Endothelial cell of umbilical vein (primary cell): ENCODE data around the gene MLLT6. TPM values are rescaled to one million over a fixed set of nuclear protein-coding genes. Genes with fewer than 3 reads are reported as not detected.

Source experiments
- BruUV-seq: library from RNA; stranded (reverse); fragments of 400-500 nt; replicated peaks from 2 replicates; lab custom pipeline; 2021; lab: Mats Ljungman, UMichigan
- CTCF ChIA-PET: fragments of 300-600, 350-600 bp; sonication (Branson Sonifier 250); formaldehyde crosslinking; loops from one replicate; lab custom pipeline; 2021; ENCODE audit warnings: antibody characterized with exemption, inconsistent platforms; lab: Charles Lee
- POLR2A ChIA-PET: fragments of 300-600, 350-600 bp; sonication (Branson Sonifier 250); formaldehyde crosslinking; loops from one replicate; lab custom pipeline; 2021; ENCODE audit warnings: antibody characterized with exemption, inconsistent platforms; lab: Charles Lee
- DNase-seq: peaks from one replicate; pipeline ENCODE4 v3.0.0-alpha.2; 2011; ENCODE audit warnings: low read depth, low spot score
- FAIRE-seq: peaks from 2 replicates; lab custom pipeline; 2011; peaks lifted over from hg19 to GRCh38; lab: Jason Lieb, UNC
- H2AFZ ChIP-seq: 2 replicates; pipeline ENCODE4 v1.6.0; 2012; ENCODE audit warnings: low read depth, low read length, control low read depth, inconsistent platforms
- H3K27ac ChIP-seq: 2 replicates; pipeline ENCODE4 v1.5.1; 2011; ENCODE audit warnings: low read depth, mild to moderate bottlenecking, control low read depth, low read length, moderate library complexity; ENCODE audit not compliant: insufficient read depth
- H3K27me3 ChIP-seq, 2 experiments: 2 replicates each; pipeline versions ENCODE4 v1.6.0 to v1.6.1; 2011; ENCODE audit warnings: low read length in 2 of 2, mixed read lengths in 1 of 2; ENCODE audit not compliant: control insufficient read depth in 2 of 2, insufficient read depth in 2 of 2
- H3K36me3 ChIP-seq, 2 experiments: 2 replicates in 1 of 2; 3 replicates in 1 of 2; pipeline ENCODE4 v1.5.1; 2011; ENCODE audit warnings: low read length in 2 of 2, mild to moderate bottlenecking in 1 of 2, moderate library complexity in 1 of 2; ENCODE audit not compliant: control insufficient read depth in 2 of 2, insufficient read depth in 2 of 2; ENCODE audit errors: extremely low read depth in 1 of 2
- H3K4me1 ChIP-seq: 3 replicates; pipeline ENCODE4 v1.5.1; 2011; ENCODE audit warnings: mild to moderate bottlenecking, low read length; ENCODE audit not compliant: control insufficient read depth, insufficient read depth; ENCODE audit errors: extremely low read depth
- H3K4me2 ChIP-seq: 2 replicates; pipeline ENCODE4 v1.6.1; 2011; ENCODE audit warnings: low read length, control low read depth, mixed read lengths; ENCODE audit not compliant: insufficient read depth
- H3K4me3 ChIP-seq, 3 experiments: fragments of 200-600 bp in 1 of 3; sonication (generic), shearing (Covaris generic) in 1 of 3; replicated peaks in 1 of 3; 2 replicates each; pipeline ENCODE4 v1.5.1; 2011 to 2016; ENCODE audit warnings: control low read depth in 3 of 3, low read length in 3 of 3, mild to moderate bottlenecking in 2 of 3, inconsistent platforms in 1 of 3, low read depth in 1 of 3, moderate library complexity in 1 of 3; ENCODE audit not compliant: insufficient read depth in 1 of 3
- H3K79me2 ChIP-seq: 2 replicates; pipeline ENCODE4 v1.6.0; 2012; ENCODE audit warnings: low read length, inconsistent platforms; ENCODE audit not compliant: control insufficient read depth, insufficient read depth
- H3K9ac ChIP-seq: replicated peaks from 2 replicates; pipeline ENCODE3; 2011; ENCODE audit warnings: low read length, control low read depth; ENCODE audit not compliant: insufficient read depth; ENCODE audit errors: extremely low read depth
- H3K9me1 ChIP-seq: replicated peaks from 3 replicates; pipeline ENCODE4 v1.6.0; 2011; ENCODE audit warnings: mild to moderate bottlenecking, low read length; ENCODE audit not compliant: control insufficient read depth, insufficient read depth; ENCODE audit errors: extremely low read depth
- H3K9me3 ChIP-seq: replicated peaks from 2 replicates; pipeline ENCODE4 v1.5.1; 2012; ENCODE audit warnings: low read length, inconsistent platforms; ENCODE audit not compliant: control insufficient read depth, insufficient read depth
- H4K20me1 ChIP-seq: replicated peaks from 2 replicates; pipeline ENCODE3; 2011; ENCODE audit warnings: mild to moderate bottlenecking, low read length; ENCODE audit not compliant: control insufficient read depth, insufficient read depth; ENCODE audit errors: extremely low read depth
- CTCF ChIP-seq, 2 donors: IDR thresholded peaks; 1 replicate in 1 of 2; 2 replicates in 1 of 2; pipeline ENCODE4 v1.5.1; 2011; ENCODE audit warnings: low read length in 2 of 2, mild to moderate bottlenecking in 2 of 2, moderate library complexity in 2 of 2, control low read depth in 1 of 2, inconsistent platforms in 1 of 2, low read depth in 1 of 2; ENCODE audit not compliant: insufficient read depth in 1 of 2; ENCODE audit errors: extremely low read depth in 1 of 2
- EZH2 ChIP-seq: IDR thresholded peaks from 2 replicates; pipeline ENCODE4 v1.6.1; 2012; ENCODE audit warnings: borderline replicate concordance, low read depth, mild to moderate bottlenecking, moderate library complexity, low read length, inconsistent platforms; ENCODE audit not compliant: severe bottlenecking
- FOS ChIP-seq: IDR thresholded peaks from 2 replicates; pipeline ENCODE4 v1.6.1; 2011; ENCODE audit warnings: mild to moderate bottlenecking, low read length, moderate library complexity, borderline replicate concordance; ENCODE audit not compliant: insufficient read depth
- GATA2 ChIP-seq: IDR thresholded peaks from 2 replicates; pipeline ENCODE4 v1.7.0; 2011; ENCODE audit warnings: low read depth, mild to moderate bottlenecking, moderate library complexity, mixed read lengths, low read length; ENCODE audit not compliant: insufficient read length, insufficient read depth
- JUN ChIP-seq: IDR thresholded peaks from 2 replicates; pipeline ENCODE4 v1.6.1; 2011; ENCODE audit warnings: borderline replicate concordance, low read depth; ENCODE audit not compliant: insufficient read length, insufficient read depth
- MAX ChIP-seq: IDR thresholded peaks from 2 replicates; pipeline ENCODE4 v1.6.1; 2011; ENCODE audit not compliant: insufficient read depth, insufficient read length
- MYC ChIP-seq: IDR thresholded peaks from one replicate; pipeline ENCODE4 v1.6.1; 2011; ENCODE audit warnings: mild to moderate bottlenecking, low read depth, low read length
- POLR2A ChIP-seq: IDR thresholded peaks from 2 replicates; pipeline ENCODE4 v1.6.1; 2012; ENCODE audit warnings: low read depth, mild to moderate bottlenecking, control low read depth, low read length
- POLR2AphosphoS5 ChIP-seq: IDR thresholded peaks from 2 replicates; pipeline ENCODE4 v1.6.1; 2012; ENCODE audit warnings: low read depth, mild to moderate bottlenecking, control low read depth, low read length, moderate library complexity; ENCODE audit not compliant: insufficient read depth
- dilution Hi-C: fragments of 300-500 bp; cut with MboI; formaldehyde crosslinking; loops from one replicate; pipeline ENCODE4 v1.15.0; 2019; ENCODE audit warnings: low sequenced_read_pairs; ENCODE audit not compliant: extremely low pct_ligation_motif_present
- intact Hi-C: fragments of 100-400 bp; cut with micrococcal nuclease; formaldehyde crosslinking; loops from one replicate; pipeline ENCODE4 v1.10.0; 2022
- polyA plus RNA-seq, 4 experiments: library from polyadenylated mRNA; depleted of rRNA in 3 of 4; stranded (reverse) in 3 of 4; unstranded in 1 of 4; fragments of >200 nt; gene quantifications; 2 replicates each; pipeline versions ENCODE4 v1.2.1 to v1.2.3, GENCODE V29; 2011 to 2012; ENCODE audit warnings: missing spikeins in 1 of 4
- total RNA-seq: library from RNA; stranded (reverse); gene quantifications from 2 replicates; pipeline ENCODE4 v1.2.3, GENCODE V29; 2021

MLLT6 gene
- total and polyA plus RNA-seq, 2 donors (not counting 3 experiments of a cell fraction or from before 2014, with no cell fraction given), result 32.1 to 85.4 TPM

- peaks cover 29% of the 10 kb centered on the region for H3K4me1 ChIP-seq
- H4K20me1 ChIP-seq, result peaks cover 2% of the 10 kb centered on the region
- no peak for DNase-seq
- peaks cover 0 to 14% of the 10 kb centered on the region in 2 experiments for H3K36me3 ChIP-seq
- dilution Hi-C loops, result no loop called here
- no peak overlapping the region for H2AFZ ChIP-seq
- no TSS peak for BruUV-seq
- no peak overlapping the region for H3K4me3 ChIP-seq
- no peak for FAIRE-seq
- no peak overlapping the region for H3K27ac ChIP-seq
- TF ChIP-seq JUN (no peak), MYC (no peak), POLR2A (no peak), EZH2 (no peak), POLR2AphosphoS5 (no peak), CTCF (IDR thresholded peaks at IDR 0.05; ENCODE audit: extremely low read depth in 1 of 2, insufficient read depth in 1 of 2, low read depth in 1 of 2, low read length in 2 of 2) (no peak), FOS (no peak), GATA2 (no peak), MAX (no peak)
- ChIA-PET POLR2A (no interaction called here), CTCF (interaction anchor here (3.8 kb wide), 1 partner anchor 8 kb away, joined by 24 read pairs; no protein-coding TSS in a partner anchor)
- no peak overlapping the region for H3K9ac ChIP-seq
- no peaks in the 10 kb centered on the region for H3K27me3 ChIP-seq
- intact Hi-C loops, result no loop called here
- H3K79me2 ChIP-seq, result peaks cover 88% of the 10 kb centered on the region
- H3K9me3 ChIP-seq, result no peaks in the 10 kb centered on the region
- no peaks in the 10 kb centered on the region for H3K9me1 ChIP-seq
- no peak overlapping the region for H3K4me2 ChIP-seq
Observed at GRCh38 chr17:38743556-38744171, 38.6 kb downstream of the MLLT6 start.
